PC-9 (cell line): ENCODE measurements around the gene KIAA0586. TPM values are rescaled to one million over a fixed set of nuclear protein-coding genes. Genes with fewer than 3 reads are reported as not detected.
"Not testable (repeated sequence)": the region's sequence is repeated elsewhere in the genome, so short reads cannot be mapped to it uniquely, and the experiment has no call there.

Source experiments
- BruUV-seq: library from RNA; stranded (reverse); fragments of 400-500 nt; replicated peaks from 2 replicates; lab custom pipeline; 2021; lab: Mats Ljungman, UMichigan
- CTCF ChIA-PET: fragments of 300-600 bp; sonication (Branson Sonifier 250); formaldehyde crosslinking; loops from one replicate; lab custom pipeline; 2022; ENCODE audit warnings: antibody characterized with exemption; lab: Charles Lee
- POLR2A ChIA-PET: fragments of 300-600 bp; sonication (Branson Sonifier 250); formaldehyde crosslinking; loops from one replicate; lab custom pipeline; 2022; ENCODE audit warnings: antibody characterized with exemption; ENCODE audit not compliant: unreplicated experiment; lab: Charles Lee
- DNase-seq, 2 experiments: peaks; one replicate each; pipeline versions ENCODE4 v3.0.0 to v3.0.0-alpha.2; 2015 to 2022; ENCODE audit warnings: mixed read lengths in 1 of 2
- H2AFZ ChIP-seq: fragments of 200-600 bp; sonication (generic); 2 replicates; pipeline ENCODE4 v1.8.1; 2017; ENCODE audit warnings: antibody characterized with exemption
- H3F3A ChIP-seq: fragments of 200-600 bp; sonication (generic); 2 replicates; pipeline ENCODE4 v1.8.1; 2017; ENCODE audit warnings: antibody characterized with exemption, mild to moderate bottlenecking, low read depth; ENCODE audit not compliant: insufficient read depth
- H3K27ac ChIP-seq: fragments of 200-600 bp; sonication (generic); 2 replicates; pipeline ENCODE4 v1.6.1; 2016; ENCODE audit warnings: mixed run types
- H3K27me3 ChIP-seq: fragments of 200-600 bp; sonication (generic); 2 replicates; pipeline ENCODE4 v1.6.1; 2016; ENCODE audit warnings: low read depth, mixed run types; ENCODE audit not compliant: insufficient read depth
- H3K36me3 ChIP-seq: fragments of 200-600 bp; sonication (generic); 2 replicates; pipeline ENCODE4 v1.6.1; 2016; ENCODE audit warnings: low read depth, mixed run types
- H3K4me1 ChIP-seq: fragments of 200-600 bp; sonication (generic); replicated peaks from 2 replicates; pipeline ENCODE4 v1.6.1; 2016; ENCODE audit warnings: mixed run types; ENCODE audit not compliant: insufficient read depth
- H3K4me2 ChIP-seq: fragments of 200-600 bp; sonication (generic); 2 replicates; pipeline ENCODE4 v1.6.1; 2017; ENCODE audit warnings: mixed run types
- H3K4me3 ChIP-seq: fragments of 200-600 bp; sonication (generic); 2 replicates; pipeline ENCODE4 v1.6.1; 2016; ENCODE audit warnings: mixed run types
- H3K79me2 ChIP-seq: fragments of 200-600 bp; sonication (generic); 2 replicates; pipeline ENCODE4 v1.6.1; 2017; ENCODE audit warnings: low read depth, mixed run types
- H3K9me2 ChIP-seq: fragments of 200-600 bp; sonication (generic); 2 replicates; pipeline ENCODE4 v1.8.1; 2017; ENCODE audit warnings: mild to moderate bottlenecking; ENCODE audit not compliant: insufficient read depth
- H3K9me3 ChIP-seq: fragments of 200-600 bp; sonication (generic); 2 replicates; pipeline ENCODE4 v1.8.1; 2016; ENCODE audit warnings: low read depth; ENCODE audit not compliant: insufficient read depth
- H4K20me1 ChIP-seq: fragments of 200-600 bp; sonication (generic); 2 replicates; pipeline ENCODE4 v1.8.1; 2017; ENCODE audit not compliant: insufficient read depth
- EZH2 ChIP-seq: fragments of 200-600 bp; sonication (generic); IDR thresholded peaks from 2 replicates; pipeline ENCODE4 v1.8.0; 2017; ENCODE audit warnings: antibody characterized with exemption, low read depth
- intact Hi-C: fragments of 100-400 bp; cut with micrococcal nuclease; formaldehyde crosslinking; loops from one replicate; pipeline ENCODE4 v1.10.0; 2022; ENCODE audit not compliant: unreplicated experiment
- total RNA-seq: library from RNA; stranded (reverse); gene quantifications from 2 replicates; pipeline ENCODE4 v1.2.3, GENCODE V29; 2021
- TF ChIP-seq, protein P1 (sequence below): fragments of 200-600 bp; sonication (generic); conservative IDR thresholded peaks from 2 replicates; pipeline ENCODE4 v1.6.1; 2017; ENCODE audit warnings: mixed run types, antibody characterized with exemption, mild to moderate bottlenecking, moderate library complexity

The KIAA0586 gene
- total RNA-seq, 1 experiment from 2014 or later, result 20.4 TPM

DNA sequence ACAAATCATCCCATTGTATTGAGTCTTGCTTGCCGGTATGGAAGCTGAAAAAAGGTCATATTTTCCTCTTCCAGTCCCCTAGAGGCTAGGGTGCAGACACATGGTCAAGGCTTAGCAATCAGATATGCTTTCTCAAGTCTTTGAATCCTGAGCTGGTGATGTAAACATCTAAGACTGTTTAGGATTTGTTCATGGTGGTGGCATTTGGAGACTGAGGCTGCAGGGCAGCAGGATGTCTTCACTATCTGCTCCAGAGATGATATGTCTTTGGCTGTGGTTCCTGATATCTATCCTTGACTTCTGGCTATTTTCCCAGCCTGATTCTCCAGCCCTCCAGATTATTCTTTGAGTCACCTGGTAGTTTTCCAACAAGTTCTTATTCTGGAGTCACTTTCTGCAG, 159.8 kb downstream of the KIAA0586 start:
- intact Hi-C loops, result no loop called here
- POLR2A ChIA-PET, result no interaction called here
- H3K4me1 ChIP-seq, result no peaks in the 10 kb centered on the region
- H3K9me2 ChIP-seq, result no peaks in the 10 kb centered on the region
- no peak for TF ChIP-seq EZH2
- TF ChIP-seq, protein P1, sequence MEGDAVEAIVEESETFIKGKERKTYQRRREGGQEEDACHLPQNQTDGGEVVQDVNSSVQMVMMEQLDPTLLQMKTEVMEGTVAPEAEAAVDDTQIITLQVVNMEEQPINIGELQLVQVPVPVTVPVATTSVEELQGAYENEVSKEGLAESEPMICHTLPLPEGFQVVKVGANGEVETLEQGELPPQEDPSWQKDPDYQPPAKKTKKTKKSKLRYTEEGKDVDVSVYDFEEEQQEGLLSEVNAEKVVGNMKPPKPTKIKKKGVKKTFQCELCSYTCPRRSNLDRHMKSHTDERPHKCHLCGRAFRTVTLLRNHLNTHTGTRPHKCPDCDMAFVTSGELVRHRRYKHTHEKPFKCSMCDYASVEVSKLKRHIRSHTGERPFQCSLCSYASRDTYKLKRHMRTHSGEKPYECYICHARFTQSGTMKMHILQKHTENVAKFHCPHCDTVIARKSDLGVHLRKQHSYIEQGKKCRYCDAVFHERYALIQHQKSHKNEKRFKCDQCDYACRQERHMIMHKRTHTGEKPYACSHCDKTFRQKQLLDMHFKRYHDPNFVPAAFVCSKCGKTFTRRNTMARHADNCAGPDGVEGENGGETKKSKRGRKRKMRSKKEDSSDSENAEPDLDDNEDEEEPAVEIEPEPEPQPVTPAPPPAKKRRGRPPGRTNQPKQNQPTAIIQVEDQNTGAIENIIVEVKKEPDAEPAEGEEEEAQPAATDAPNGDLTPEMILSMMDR, result no peak
- no peak for DNase-seq
- H3K36me3 ChIP-seq, result no peaks in the 10 kb centered on the region
- H3K9me3 ChIP-seq, result no peaks in the 10 kb centered on the region; the same call in 1 of the 2 replicates
- no peak overlapping the region for H3K4me3 ChIP-seq
- CTCF ChIA-PET, result no interaction called here
- H3K79me2 ChIP-seq, result no peaks in the 10 kb centered on the region
- H3K27me3 ChIP-seq, result peaks cover 48% of the 10 kb centered on the region
- no peaks in the 10 kb centered on the region for H4K20me1 ChIP-seq
- H3K27ac ChIP-seq, result no peak overlapping the region
- BruUV-seq, result no TSS peak
- no peak overlapping the region for H2AFZ ChIP-seq
- no peaks in the 10 kb centered on the region for H3F3A ChIP-seq
- H3K4me2 ChIP-seq, result no peak overlapping the region

DNA sequence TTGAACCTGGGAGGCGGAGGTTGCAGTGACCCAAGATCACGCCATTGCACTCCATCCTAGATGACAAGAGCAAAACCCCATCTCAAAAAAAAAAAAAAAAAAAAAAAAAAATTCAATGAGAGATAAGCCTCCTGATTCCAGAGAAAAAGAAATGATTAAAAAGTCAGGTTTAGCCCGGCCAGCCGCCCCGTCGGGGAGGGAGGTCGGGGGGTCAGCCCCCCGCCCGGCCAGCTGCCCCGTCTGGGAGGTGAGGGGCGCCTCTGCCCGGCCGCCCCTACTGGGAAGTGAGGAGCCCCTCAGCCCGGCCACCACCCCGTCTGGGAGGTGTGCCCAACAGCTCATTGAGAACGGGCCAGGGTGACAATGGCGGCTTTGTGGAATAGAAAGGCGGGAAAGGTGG, 160.8 kb downstream of the KIAA0586 start:
- H3K79me2 ChIP-seq, H3K4me1 ChIP-seq, BruUV-seq, DNase-seq, H2AFZ ChIP-seq, H3K4me3 ChIP-seq, POLR2A ChIA-PET, intact Hi-C loops, H3K27ac ChIP-seq, H3K36me3 ChIP-seq, H3F3A ChIP-seq, H3K4me2 ChIP-seq, CTCF ChIA-PET, H3K9me2 ChIP-seq, H4K20me1 ChIP-seq, H3K9me3 ChIP-seq: not testable (repeated sequence)
- H3K27me3 ChIP-seq, result peaks cover 48% of the 10 kb centered on the region

DNA sequence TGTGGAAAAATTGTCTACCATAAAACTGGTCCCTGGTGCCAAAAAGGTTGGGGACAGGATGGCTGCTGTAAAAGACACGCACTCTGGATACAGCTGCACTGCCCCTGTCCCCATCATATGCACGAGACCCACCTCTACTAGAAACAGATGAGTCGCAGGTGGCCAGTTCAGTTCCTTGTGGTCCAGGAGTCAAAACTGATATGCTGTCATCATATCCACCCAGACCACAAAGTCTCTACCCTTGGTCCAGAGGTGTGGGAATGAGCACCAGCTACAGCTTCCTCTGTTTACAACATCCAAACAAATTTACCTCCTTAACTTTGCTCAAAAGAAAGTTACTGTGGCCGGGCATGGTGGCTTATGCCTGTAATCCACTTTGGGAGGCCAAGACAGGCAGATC, 166.5 kb downstream of the KIAA0586 start:
- peaks cover 18% of the 10 kb centered on the region for H3K27me3 ChIP-seq
- H3K4me2 ChIP-seq, result no peak overlapping the region

More for the DNA sequence above, 166.5 kb downstream of the KIAA0586 start:
- TF ChIP-seq, protein P1, result no peak
- no peak for TF ChIP-seq EZH2
- no peaks in the 10 kb centered on the region for H3K9me2 ChIP-seq
- BruUV-seq, result no TSS peak
- H3K4me1 ChIP-seq, result no peaks in the 10 kb centered on the region
- H3K4me3 ChIP-seq, result no peak overlapping the region
- no peaks in the 10 kb centered on the region for H3K36me3 ChIP-seq
- no peak overlapping the region for H3K27ac ChIP-seq
- H3K9me3 ChIP-seq, result no peaks in the 10 kb centered on the region
- no peaks in the 10 kb centered on the region for H3K79me2 ChIP-seq
- no peaks in the 10 kb centered on the region for H4K20me1 ChIP-seq
- CTCF ChIA-PET, result no interaction called here
- POLR2A ChIA-PET, result no interaction called here
- intact Hi-C loops, result no loop called here
- DNase-seq, result no peak
- no peaks in the 10 kb centered on the region for H3F3A ChIP-seq
- no peak overlapping the region for H2AFZ ChIP-seq
